Measurements from ENCODE around the gene PLXDC2. TPM values are rescaled to one million over a fixed set of nuclear protein-coding genes. Genes with fewer than 3 reads are reported as not detected.
"Not testable (repeated sequence)": the region's sequence is repeated elsewhere in the genome, so short reads cannot be mapped to it uniquely, and the experiment has no call there.

The PLXDC2 gene
- polyA plus RNA-seq, 2 of the 4 experiments (the other 2 are of a cell fraction): 0.08 to 0.09 TPM

DNA sequence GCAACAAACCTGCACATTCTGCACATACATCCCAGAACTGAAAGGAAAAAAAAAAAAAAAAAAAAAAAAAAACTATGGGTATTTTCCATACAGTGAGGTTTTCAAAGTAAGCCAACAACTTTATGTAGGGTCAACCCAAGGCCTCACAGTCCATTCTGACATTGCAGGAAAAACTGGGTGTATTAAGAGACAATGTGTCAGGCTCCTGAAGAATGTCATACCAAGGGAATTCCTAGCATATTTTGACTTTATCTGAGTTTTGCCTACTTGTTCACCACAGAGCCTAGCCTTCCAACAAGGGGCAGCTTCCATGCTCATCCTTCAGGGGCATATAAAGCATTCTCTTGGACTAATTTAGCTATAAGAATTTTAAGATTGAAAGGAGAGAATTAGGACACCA is 368.9 kb downstream of the PLXDC2 start:
- no peak for FAIRE-seq
- Histone ChIP-seq H3K4me3 (no peak overlapping the region), H3K27ac (no peak overlapping the region), H3K9me3 (no peaks in the 10 kb centered on the region), H3K4me1 (no peaks in the 10 kb centered on the region), H3K4me2 (no peak overlapping the region)
- ChIA-PET POLR2A (no interaction called here), CTCF (no interaction called here)
- ATAC-seq: no peak
- no peak for DNase-seq (ENCODE audit: low read depth in 1 of 2, low spot score in 1 of 2)
- TF ChIP-seq MAFK (IDR thresholded peaks at IDR 0.05; ENCODE audit: partially characterized antibody): no peak
- TF ChIP-seq NPAS2 (CRISPR knock-in tag; IDR thresholded peaks at IDR 0.05; ENCODE audit: borderline replicate concordance): no peak
- no peak for TF ChIP-seq EHMT2 (IDR thresholded peaks at IDR 0.05; ENCODE audit: low read depth)
- no peak for TF ChIP-seq MAZ (IDR thresholded peaks at IDR 0.05; ENCODE audit: borderline replicate concordance, low read depth, low read length)
- no peak for TF ChIP-seq FOSL2 (IDR thresholded peaks at IDR 0.05)
- TF ChIP-seq FOSL2 (CRISPR knock-in tag; IDR thresholded peaks at IDR 0.05): no peak
- TF ChIP-seq HOXA7 (CRISPR knock-in tag; IDR thresholded peaks at IDR 0.05): no peak
- TF ChIP-seq, protein P1, sequence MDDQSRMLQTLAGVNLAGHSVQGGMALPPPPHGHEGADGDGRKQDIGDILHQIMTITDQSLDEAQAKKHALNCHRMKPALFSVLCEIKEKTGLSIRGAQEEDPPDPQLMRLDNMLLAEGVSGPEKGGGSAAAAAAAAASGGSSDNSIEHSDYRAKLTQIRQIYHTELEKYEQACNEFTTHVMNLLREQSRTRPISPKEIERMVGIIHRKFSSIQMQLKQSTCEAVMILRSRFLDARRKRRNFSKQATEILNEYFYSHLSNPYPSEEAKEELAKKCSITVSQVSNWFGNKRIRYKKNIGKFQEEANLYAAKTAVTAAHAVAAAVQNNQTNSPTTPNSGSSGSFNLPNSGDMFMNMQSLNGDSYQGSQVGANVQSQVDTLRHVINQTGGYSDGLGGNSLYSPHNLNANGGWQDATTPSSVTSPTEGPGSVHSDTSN (IDR thresholded peaks at IDR 0.05): no peak
- TF ChIP-seq, protein P2, sequence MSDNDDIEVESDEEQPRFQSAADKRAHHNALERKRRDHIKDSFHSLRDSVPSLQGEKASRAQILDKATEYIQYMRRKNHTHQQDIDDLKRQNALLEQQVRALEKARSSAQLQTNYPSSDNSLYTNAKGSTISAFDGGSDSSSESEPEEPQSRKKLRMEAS (IDR thresholded peaks at IDR 0.05): no peak
- TF ChIP-seq, protein P3, sequence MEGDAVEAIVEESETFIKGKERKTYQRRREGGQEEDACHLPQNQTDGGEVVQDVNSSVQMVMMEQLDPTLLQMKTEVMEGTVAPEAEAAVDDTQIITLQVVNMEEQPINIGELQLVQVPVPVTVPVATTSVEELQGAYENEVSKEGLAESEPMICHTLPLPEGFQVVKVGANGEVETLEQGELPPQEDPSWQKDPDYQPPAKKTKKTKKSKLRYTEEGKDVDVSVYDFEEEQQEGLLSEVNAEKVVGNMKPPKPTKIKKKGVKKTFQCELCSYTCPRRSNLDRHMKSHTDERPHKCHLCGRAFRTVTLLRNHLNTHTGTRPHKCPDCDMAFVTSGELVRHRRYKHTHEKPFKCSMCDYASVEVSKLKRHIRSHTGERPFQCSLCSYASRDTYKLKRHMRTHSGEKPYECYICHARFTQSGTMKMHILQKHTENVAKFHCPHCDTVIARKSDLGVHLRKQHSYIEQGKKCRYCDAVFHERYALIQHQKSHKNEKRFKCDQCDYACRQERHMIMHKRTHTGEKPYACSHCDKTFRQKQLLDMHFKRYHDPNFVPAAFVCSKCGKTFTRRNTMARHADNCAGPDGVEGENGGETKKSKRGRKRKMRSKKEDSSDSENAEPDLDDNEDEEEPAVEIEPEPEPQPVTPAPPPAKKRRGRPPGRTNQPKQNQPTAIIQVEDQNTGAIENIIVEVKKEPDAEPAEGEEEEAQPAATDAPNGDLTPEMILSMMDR (IDR thresholded peaks at IDR 0.05): no peak
- TF ChIP-seq, protein P4, sequence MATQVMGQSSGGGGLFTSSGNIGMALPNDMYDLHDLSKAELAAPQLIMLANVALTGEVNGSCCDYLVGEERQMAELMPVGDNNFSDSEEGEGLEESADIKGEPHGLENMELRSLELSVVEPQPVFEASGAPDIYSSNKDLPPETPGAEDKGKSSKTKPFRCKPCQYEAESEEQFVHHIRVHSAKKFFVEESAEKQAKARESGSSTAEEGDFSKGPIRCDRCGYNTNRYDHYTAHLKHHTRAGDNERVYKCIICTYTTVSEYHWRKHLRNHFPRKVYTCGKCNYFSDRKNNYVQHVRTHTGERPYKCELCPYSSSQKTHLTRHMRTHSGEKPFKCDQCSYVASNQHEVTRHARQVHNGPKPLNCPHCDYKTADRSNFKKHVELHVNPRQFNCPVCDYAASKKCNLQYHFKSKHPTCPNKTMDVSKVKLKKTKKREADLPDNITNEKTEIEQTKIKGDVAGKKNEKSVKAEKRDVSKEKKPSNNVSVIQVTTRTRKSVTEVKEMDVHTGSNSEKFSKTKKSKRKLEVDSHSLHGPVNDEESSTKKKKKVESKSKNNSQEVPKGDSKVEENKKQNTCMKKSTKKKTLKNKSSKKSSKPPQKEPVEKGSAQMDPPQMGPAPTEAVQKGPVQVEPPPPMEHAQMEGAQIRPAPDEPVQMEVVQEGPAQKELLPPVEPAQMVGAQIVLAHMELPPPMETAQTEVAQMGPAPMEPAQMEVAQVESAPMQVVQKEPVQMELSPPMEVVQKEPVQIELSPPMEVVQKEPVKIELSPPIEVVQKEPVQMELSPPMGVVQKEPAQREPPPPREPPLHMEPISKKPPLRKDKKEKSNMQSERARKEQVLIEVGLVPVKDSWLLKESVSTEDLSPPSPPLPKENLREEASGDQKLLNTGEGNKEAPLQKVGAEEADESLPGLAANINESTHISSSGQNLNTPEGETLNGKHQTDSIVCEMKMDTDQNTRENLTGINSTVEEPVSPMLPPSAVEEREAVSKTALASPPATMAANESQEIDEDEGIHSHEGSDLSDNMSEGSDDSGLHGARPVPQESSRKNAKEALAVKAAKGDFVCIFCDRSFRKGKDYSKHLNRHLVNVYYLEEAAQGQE (IDR thresholded peaks at IDR 0.05): no peak
- TF ChIP-seq MYC (IDR thresholded peaks at IDR 0.05; ENCODE audit: borderline replicate concordance, low read length): no peak
- no peak for TF ChIP-seq POLR2A (IDR thresholded peaks at IDR 0.05; ENCODE audit: low read length)
- TF ChIP-seq CHD4 (IDR thresholded peaks at IDR 0.05; ENCODE audit: borderline replicate concordance): no peak
- TF ChIP-seq RARB (CRISPR knock-in tag; IDR thresholded peaks at IDR 0.05): no peak

DNA sequence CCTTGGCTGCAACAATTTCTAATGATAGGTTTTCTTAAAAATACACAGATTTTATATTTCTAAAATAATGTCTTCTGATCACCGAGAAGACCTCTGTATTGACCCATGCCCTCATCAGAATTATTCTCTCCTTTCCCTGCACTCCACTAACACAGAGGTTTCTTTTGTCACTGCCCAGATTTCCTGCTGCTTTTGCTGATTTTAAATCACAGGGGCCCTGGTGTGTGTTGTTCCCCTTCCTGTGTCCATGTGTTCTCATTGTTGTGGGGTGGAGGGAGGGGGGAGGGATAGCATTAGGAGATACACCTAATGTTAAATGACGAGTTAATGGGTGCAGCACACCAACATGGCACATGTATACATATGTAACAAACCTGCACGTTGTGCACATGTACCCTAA is 375.2 kb downstream of the PLXDC2 start:
- ATAC-seq; CTCF ChIA-PET; H3K4me3 ChIP-seq; H3K4me1 ChIP-seq; H3K27ac ChIP-seq; H3K4me2 ChIP-seq; FAIRE-seq; POLR2A ChIA-PET; DNase-seq (ENCODE audit: low read depth in 1 of 2, low spot score in 1 of 2); H3K9me3 ChIP-seq: not testable (repeated sequence)
- 2% methylated on average over 3 of the region's 3 CpGs for WGBS (ENCODE audit: missing lambda C conversion rate)

DNA sequence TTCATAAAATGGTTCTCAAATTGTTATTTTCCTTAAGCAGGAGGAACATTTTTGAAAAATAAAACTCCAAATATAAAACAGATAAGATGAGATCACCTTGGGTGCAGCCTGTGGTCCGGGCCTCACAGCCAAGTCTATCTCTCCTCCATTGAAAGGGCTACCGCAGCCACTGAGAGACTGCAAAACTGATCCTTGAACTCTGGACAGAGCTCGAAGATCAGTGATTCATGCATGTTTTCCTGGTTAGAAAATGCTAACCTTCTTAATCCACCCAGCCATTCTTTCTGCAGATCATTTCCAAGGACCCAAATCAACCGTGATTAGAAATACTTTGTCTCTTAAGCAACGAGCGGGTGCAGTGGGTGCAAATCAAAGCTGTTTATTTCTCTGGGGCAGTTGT is 378.8 kb downstream of the PLXDC2 start:
- DNase-seq (ENCODE audit: low read depth in 1 of 2, low spot score in 1 of 2) (no peak), ATAC-seq (no peak), FAIRE-seq (no peak)
- ChIA-PET POLR2A (no interaction called here), CTCF (interaction anchor here (0.7 kb wide), 1 partner anchor 1164 kb away, joined by 3 read pairs; no protein-coding TSS in a partner anchor)
- Histone ChIP-seq H3K4me1 (no peaks in the 10 kb centered on the region), H3K4me3 (no peak overlapping the region), H3K4me2 (no peak overlapping the region), H3K27ac (no peak overlapping the region), H3K9me3 (no peaks in the 10 kb centered on the region)
- TF ChIP-seq HEYL (CRISPR knock-in tag; IDR thresholded peaks at IDR 0.05) (no peak), KDM5A (IDR thresholded peaks at IDR 0.05) (no peak)
- WGBS (ENCODE audit: missing lambda C conversion rate): 17% methylated on average over 6 of the region's 6 CpGs

All from A549 (cell line).